Ascending aorta (tissue), 2 donors: Measurements from ENCODE around the gene CAPN11. TPM values are rescaled to one million over a fixed set of nuclear protein-coding genes. Genes with fewer than 3 reads are reported as not detected.
A peak's percentile ranks its signal among the peaks of the same experiment; 100 is the strongest.

Experiments used
- DNase-seq, 2 donors: peaks; one replicate each; pipeline ENCODE4 v3.0.0-alpha.2; 2019; ENCODE audit warnings: low spot score in 2 of 2
- H3K27ac ChIP-seq, 2 donors: fragments of 200-600 bp; sonication (generic); one replicate each; pipeline ENCODE4 v1.5.1; 2016 to 2017; ENCODE audit warnings: mild to moderate bottlenecking in 1 of 2
- H3K27me3 ChIP-seq: fragments of 200-600 bp; sonication (generic); one replicate; pipeline ENCODE4 v1.5.1; 2017
- H3K36me3 ChIP-seq, 2 donors: fragments of 200-600 bp; sonication (generic); one replicate each; pipeline ENCODE4 v1.5.1; 2016
- H3K4me1 ChIP-seq, 2 donors: fragments of 200-600 bp; sonication (generic); one replicate each; pipeline ENCODE4 v1.5.1; 2016 to 2017; ENCODE audit warnings: mild to moderate bottlenecking in 1 of 2
- H3K4me3 ChIP-seq, 2 donors: fragments of 200-600 bp; sonication (generic); one replicate each; pipeline ENCODE4 v1.5.1; 2016 to 2017; ENCODE audit warnings: mild to moderate bottlenecking in 1 of 2
- H3K9me3 ChIP-seq, 2 donors: fragments of 200-600 bp; sonication (generic); one replicate each; pipeline ENCODE4 v1.5.1; 2016
- CTCF ChIP-seq, 3 experiments: fragments of 200-600 bp in 2 of 3; fragments of 450-650 bp in 1 of 3; sonication (generic) in 2 of 3; IDR thresholded peaks; one replicate each; pipeline ENCODE4 v1.5.1; 2016 to 2019; ENCODE audit warnings: antibody characterized with exemption in 3 of 3, mild to moderate bottlenecking in 1 of 3, moderate library complexity in 1 of 3
- intact Hi-C: fragments of 100-400 bp; cut with DNase I; formaldehyde crosslinking; loops from one replicate; pipeline ENCODE4 v1.15.1; 2023
- total RNA-seq: library from RNA; depleted of rRNA; stranded (reverse); fragments of >200 nt; gene quantifications from one replicate; pipeline ENCODE4 v1.1.0, GENCODE V29; 2016

The CAPN11 gene
- 0.43 TPM for total RNA-seq

GRCh38 chr6:44158770-44159228 is at the start of gene CAPN11:
TSS of gene CAPN11 (plus strand) at chr6:44158820. CDS start at chr6:44158849, 29 bp downstream.
- no peak for DNase-seq
- no peak for TF ChIP-seq CTCF (IDR thresholded peaks at IDR 0.05)
- intact Hi-C loops, result no loop called here
- Histone ChIP-seq H3K27me3 (no peaks in the 10 kb centered on the region), H3K9me3 (no peaks in the 10 kb centered on the region), H3K4me1 (no peaks in the 10 kb centered on the region), H3K36me3 (no peaks in the 10 kb centered on the region), H3K4me3 (no peak within 1 kb of the TSS), H3K27ac (no peak within 1 kb of the TSS)

GRCh38 chr6:44109212-44109611 is 49.4 kb upstream of the CAPN11 start:
- intact Hi-C loops, result no loop called here
- H3K27me3 ChIP-seq, result no peaks in the 10 kb centered on the region
- TF ChIP-seq CTCF (IDR thresholded peaks at IDR 0.05), result no peak
- no peak overlapping the region for H3K4me3 ChIP-seq
- H3K9me3 ChIP-seq, result no peaks in the 10 kb centered on the region
- no peak for DNase-seq
- H3K36me3 ChIP-seq, result peaks cover 36 to 54% of the 10 kb centered on the region in 2 donors
- peak overlapping the region in 1 of 2 donors; percentile 71 for H3K27ac ChIP-seq
- H3K4me1 ChIP-seq, result no peaks in the 10 kb centered on the region

GRCh38 chr6:44110005-44110676 is 48.5 kb upstream of the CAPN11 start:
- peak overlapping the region in 1 of 2 donors; percentile 71 for H3K27ac ChIP-seq
- DNase-seq, result no peak
- no peak for TF ChIP-seq CTCF (IDR thresholded peaks at IDR 0.05)
- peaks cover 40 to 52% of the 10 kb centered on the region in 2 donors for H3K36me3 ChIP-seq
- no peaks in the 10 kb centered on the region for H3K9me3 ChIP-seq
- intact Hi-C loops, result no loop called here
- no peaks in the 10 kb centered on the region for H3K4me1 ChIP-seq
- no peaks in the 10 kb centered on the region for H3K27me3 ChIP-seq
- H3K4me3 ChIP-seq, result no peak overlapping the region

- Histone ChIP-seq H3K27ac (peak overlapping the region in 1 of 2 donors; percentile 71), H3K27me3 (no peaks in the 10 kb centered on the region), H3K9me3 (no peaks in the 10 kb centered on the region), H3K4me1 (peaks cover 4 to 7% of the 10 kb centered on the region in 2 donors), H3K36me3 (peaks cover 40 to 52% of the 10 kb centered on the region in 2 donors), H3K4me3 (no peak overlapping the region)
- no peak for DNase-seq
- TF ChIP-seq CTCF (IDR thresholded peaks at IDR 0.05), result no peak
- intact Hi-C loops, result no loop called here
Measured at GRCh38 chr6:44110966-44111365, 47.7 kb upstream of the CAPN11 start.

- H3K36me3 ChIP-seq, result peaks cover 40 to 52% of the 10 kb centered on the region in 2 donors
Measured at GRCh38 chr6:44111434-44112417, 46.9 kb upstream of the CAPN11 start.

More at GRCh38 chr6:44111434-44112417, 46.9 kb upstream of the CAPN11 start:
- Histone ChIP-seq H3K4me3 (no peak overlapping the region), H3K27me3 (no peaks in the 10 kb centered on the region), H3K27ac (peak overlapping the region in 1 of 2 donors; percentile 71), H3K4me1 (peaks cover 7 to 9% of the 10 kb centered on the region in 2 donors), H3K9me3 (no peaks in the 10 kb centered on the region)
- intact Hi-C loops, result no loop called here
- no peak for TF ChIP-seq CTCF (IDR thresholded peaks at IDR 0.05)
- DNase-seq, result no peak
